Muscle layer of colon (tissue), 2 donors: Measurements from ENCODE around the gene SLC25A45.

Experiments used
- H3K27ac ChIP-seq: one replicate; pipeline ENCODE4 v1.7.0; 2013; ENCODE audit warnings: low read depth, mild to moderate bottlenecking, low read length, moderate library complexity
- H3K27me3 ChIP-seq, 2 donors: one replicate each; pipeline ENCODE4 v1.7.0; 2013; ENCODE audit warnings: low read length in 2 of 2, mild to moderate bottlenecking in 2 of 2; ENCODE audit not compliant: insufficient read depth in 2 of 2, control insufficient read depth in 1 of 2
- H3K36me3 ChIP-seq: one replicate; pipeline ENCODE4 v1.7.0; 2013; ENCODE audit warnings: mild to moderate bottlenecking, low read length; ENCODE audit not compliant: insufficient read depth
- H3K4me1 ChIP-seq: one replicate; pipeline ENCODE4 v1.7.0; 2013; ENCODE audit warnings: mild to moderate bottlenecking, low read length; ENCODE audit not compliant: insufficient read depth
- H3K4me3 ChIP-seq, 2 donors: one replicate each; pipeline ENCODE4 v1.7.0; 2013; ENCODE audit warnings: low read length in 2 of 2, low read depth in 1 of 2, mild to moderate bottlenecking in 1 of 2, moderate library complexity in 1 of 2
- H3K9ac ChIP-seq: one replicate; pipeline ENCODE4 v1.7.0; 2013; ENCODE audit warnings: low read length
- H3K9me3 ChIP-seq: one replicate; pipeline ENCODE4 v1.7.0; 2013; ENCODE audit warnings: mild to moderate bottlenecking, low read length
- donor health status: abdominal sarcoma.
- donor health status: Adenocarcinoma of cecum.

The SLC25A45 gene

DNA sequence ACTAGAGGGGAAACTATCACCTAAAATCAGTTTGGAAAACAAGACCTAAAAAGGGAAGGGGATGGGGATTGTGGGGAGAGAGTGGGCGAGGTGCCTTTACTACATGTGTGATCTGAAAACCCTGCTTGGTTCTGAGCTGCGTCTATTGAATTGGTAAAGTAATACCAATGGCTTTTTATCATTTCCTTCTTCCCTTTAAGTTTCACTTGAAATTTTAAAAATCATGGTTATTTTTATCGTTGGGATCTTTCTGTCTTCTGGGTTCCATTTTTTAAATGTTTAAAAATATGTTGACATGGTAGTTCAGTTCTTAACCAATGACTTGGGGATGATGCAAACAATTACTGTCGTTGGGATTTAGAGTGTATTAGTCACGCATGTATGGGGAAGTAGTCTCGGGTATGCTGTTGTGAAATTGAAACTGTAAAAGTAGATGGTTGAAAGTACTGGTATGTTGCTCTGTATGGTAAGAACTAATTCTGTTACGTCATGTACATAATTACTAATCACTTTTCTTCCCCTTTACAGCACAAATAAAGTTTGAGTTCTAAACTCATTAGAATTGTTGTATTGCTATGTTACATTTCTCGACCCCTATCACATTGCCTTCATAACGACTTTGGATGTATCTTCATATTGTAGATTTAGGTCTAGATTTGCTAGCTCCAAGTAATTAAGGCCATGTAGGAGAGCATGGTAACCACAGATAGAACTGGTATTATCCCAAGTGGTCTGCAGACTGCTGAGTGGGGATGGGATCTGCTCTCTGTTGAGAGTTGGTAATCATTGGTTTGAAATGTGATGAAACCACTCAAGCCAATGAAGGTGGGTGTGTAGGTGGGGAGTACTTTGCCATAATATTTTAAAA, 43.8 kb upstream of the SLC25A45 start:
- peaks cover 47% of the 10 kb centered on the region for H3K4me1 ChIP-seq
- no peaks in the 10 kb centered on the region for H3K9me3 ChIP-seq
- H3K27me3 ChIP-seq = no peaks in the 10 kb centered on the region
- H3K36me3 ChIP-seq = peaks cover 43% of the 10 kb centered on the region
- H3K9ac ChIP-seq = peak overlapping the region; percentile 100
- H3K4me3 ChIP-seq = peak overlapping the region; percentile 31 to 95
- H3K27ac ChIP-seq = peak overlapping the region; percentile 100

DNA sequence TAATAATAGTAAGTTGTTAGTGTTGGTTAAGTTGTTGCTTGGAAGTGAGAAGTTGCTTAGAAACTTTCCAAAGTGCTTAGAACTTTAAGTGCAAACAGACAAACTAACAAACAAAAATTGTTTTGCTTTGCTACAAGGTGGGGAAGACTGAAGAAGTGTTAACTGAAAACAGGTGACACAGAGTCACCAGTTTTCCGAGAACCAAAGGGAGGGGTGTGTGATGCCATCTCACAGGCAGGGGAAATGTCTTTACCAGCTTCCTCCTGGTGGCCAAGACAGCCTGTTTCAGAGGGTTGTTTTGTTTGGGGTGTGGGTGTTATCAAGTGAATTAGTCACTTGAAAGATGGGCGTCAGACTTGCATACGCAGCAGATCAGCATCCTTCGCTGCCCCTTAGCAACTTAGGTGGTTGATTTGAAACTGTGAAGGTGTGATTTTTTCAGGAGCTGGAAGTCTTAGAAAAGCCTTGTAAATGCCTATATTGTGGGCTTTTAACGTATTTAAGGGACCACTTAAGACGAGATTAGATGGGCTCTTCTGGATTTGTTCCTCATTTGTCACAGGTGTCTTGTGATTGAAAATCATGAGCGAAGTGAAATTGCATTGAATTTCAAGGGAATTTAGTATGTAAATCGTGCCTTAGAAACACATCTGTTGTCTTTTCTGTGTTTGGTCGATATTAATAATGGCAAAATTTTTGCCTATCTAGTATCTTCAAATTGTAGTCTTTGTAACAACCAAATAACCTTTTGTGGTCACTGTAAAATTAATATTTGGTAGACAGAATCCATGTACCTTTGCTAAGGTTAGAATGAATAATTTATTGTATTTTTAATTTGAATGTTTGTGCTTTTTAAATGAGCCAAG, 42.9 kb upstream of the SLC25A45 start:
- H3K27ac ChIP-seq = peak overlapping the region; percentile 100
- H3K9ac ChIP-seq = peak overlapping the region; percentile 100
- H3K27me3 ChIP-seq = no peaks in the 10 kb centered on the region
- H3K4me1 ChIP-seq = peaks cover 45% of the 10 kb centered on the region
- H3K36me3 ChIP-seq = peaks cover 36% of the 10 kb centered on the region
- H3K4me3 ChIP-seq = peak overlapping the region; percentile 31 to 95
- H3K9me3 ChIP-seq = no peaks in the 10 kb centered on the region

DNA sequence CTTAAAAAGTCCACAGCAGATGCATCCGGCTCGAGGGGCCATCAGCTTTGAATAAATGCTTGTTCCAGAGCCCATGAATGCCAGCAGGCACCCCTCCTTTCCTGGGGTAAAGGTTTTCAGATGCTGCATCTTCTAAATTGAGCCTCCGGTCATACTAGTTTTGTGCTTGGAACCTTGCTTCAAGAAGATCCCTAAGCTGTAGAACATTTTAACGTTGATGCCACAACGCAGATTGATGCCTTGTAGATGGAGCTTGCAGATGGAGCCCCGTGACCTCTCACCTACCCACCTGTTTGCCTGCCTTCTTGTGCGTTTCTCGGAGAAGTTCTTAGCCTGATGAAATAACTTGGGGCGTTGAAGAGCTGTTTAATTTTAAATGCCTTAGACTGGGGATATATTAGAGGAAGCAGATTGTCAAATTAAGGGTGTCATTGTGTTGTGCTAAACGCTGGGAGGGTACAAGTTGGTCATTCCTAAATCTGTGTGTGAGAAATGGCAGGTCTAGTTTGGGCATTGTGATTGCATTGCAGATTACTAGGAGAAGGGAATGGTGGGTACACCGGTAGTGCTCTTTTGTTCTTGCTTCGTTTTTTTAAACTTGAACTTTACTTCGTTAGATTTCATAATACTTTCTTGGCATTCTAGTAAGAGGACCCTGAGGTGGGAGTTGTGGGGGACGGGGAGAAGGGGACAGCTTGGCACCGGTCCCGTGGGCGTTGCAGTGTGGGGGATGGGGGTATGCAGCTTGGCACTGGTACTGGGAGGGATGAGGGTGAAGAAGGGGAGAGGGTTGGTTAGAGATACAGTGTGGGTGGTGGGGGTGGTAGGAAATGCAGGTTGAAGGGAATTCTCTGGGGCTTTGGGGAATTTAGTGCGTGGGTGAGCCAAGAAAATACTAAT, 42.0 kb upstream of the SLC25A45 start:
- Histone ChIP-seq H3K9me3 (no peaks in the 10 kb centered on the region), H3K9ac (peak overlapping the region; percentile 100), H3K27me3 (no peaks in the 10 kb centered on the region), H3K36me3 (peaks cover 36% of the 10 kb centered on the region), H3K4me1 (peaks cover 45% of the 10 kb centered on the region), H3K27ac (peak overlapping the region; percentile 100), H3K4me3 (peak overlapping the region; percentile 31 to 95)

DNA sequence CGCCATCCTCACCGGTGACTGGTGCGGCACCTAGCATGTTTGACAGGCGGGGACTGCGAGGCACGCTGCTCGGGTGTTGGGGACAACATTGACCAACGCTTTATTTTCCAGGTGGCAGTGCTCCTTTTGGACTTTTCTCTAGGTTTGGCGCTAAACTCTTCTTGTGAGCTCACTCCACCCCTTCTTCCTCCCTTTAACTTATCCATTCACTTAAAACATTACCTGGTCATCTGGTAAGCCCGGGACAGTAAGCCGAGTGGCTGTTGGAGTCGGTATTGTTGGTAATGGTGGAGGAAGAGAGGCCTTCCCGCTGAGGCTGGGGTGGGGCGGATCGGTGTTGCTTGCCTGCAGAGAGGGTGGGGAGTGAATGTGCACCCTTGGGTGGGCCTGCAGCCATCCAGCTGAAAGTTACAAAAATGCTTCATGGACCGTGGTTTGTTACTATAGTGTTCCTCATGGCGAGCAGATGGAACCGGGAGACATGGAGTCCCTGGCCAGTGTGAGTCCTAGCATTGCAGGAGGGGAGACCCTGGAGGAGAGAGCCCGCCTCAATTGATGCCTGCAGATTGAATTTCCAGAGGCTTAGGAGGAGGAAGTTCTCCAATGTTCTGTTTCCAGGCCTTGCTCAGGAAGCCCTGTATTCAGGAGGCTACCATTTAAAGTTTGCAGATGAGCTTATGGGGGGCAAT, 41.2 kb upstream of the SLC25A45 start:
- peaks cover 36% of the 10 kb centered on the region for H3K36me3 ChIP-seq
- peak overlapping the region; percentile 100 for H3K9ac ChIP-seq
- peak overlapping the region; percentile 100 for H3K27ac ChIP-seq
- no peaks in the 10 kb centered on the region for H3K27me3 ChIP-seq
- no peaks in the 10 kb centered on the region for H3K9me3 ChIP-seq
- H3K4me3 ChIP-seq = peak overlapping the region; percentile 31 to 95
- peaks cover 45% of the 10 kb centered on the region for H3K4me1 ChIP-seq

DNA sequence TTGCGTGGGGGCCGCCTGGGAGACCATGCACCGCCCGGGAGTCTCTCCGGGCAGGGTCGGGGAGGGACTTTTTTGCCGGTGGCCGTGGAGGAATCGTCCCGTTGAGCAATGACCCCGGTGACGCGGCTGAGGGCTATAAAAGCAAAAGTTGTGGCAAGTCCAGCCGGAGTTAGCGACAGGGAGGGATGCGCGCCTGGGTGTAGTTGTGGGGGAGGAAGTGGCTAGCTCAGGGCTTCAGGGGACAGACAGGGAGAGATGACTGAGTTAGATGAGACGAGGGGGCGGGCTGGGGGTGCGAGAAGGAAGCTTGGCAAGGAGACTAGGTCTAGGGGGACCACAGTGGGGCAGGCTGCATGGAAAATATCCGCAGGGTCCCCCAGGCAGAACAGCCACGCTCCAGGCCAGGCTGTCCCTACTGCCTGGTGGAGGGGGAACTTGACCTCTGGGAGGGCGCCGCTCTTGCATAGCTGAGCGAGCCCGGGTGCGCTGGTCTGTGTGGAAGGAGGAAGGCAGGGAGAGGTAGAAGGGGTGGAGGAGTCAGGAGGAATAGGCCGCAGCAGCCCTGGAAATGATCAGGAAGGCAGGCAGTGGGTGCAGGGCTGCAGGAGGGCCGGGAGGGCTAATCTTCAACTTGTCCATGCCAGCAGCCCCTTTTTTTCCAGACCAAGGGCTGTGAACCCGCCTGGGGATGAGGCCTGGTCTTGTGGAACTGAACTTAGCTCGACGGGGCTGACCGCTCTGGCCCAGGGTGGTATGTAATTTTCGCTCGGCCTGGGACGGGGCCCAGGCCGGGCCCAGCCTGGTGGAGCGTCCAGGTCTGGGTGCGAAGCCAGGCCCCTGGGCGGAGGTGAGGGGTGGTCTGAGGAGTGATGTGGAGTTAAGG, 40.4 kb upstream of the SLC25A45 start, which contains the start of gene NEAT1:
Gene NEAT1 (plus strand): TSS at position 166 of the 883 bp plus-strand sequence.
- H3K27me3 ChIP-seq = no peaks in the 10 kb centered on the region
- no peaks in the 10 kb centered on the region for H3K9me3 ChIP-seq
- peak within 1 kb of the TSS; percentile 100 for H3K9ac ChIP-seq
- peak within 1 kb of the TSS; percentile 100 for H3K27ac ChIP-seq
- peaks cover 33% of the 10 kb centered on the region for H3K36me3 ChIP-seq
- peaks cover 45% of the 10 kb centered on the region for H3K4me1 ChIP-seq
- H3K4me3 ChIP-seq = peak within 1 kb of the TSS; percentile 58 to 95

DNA sequence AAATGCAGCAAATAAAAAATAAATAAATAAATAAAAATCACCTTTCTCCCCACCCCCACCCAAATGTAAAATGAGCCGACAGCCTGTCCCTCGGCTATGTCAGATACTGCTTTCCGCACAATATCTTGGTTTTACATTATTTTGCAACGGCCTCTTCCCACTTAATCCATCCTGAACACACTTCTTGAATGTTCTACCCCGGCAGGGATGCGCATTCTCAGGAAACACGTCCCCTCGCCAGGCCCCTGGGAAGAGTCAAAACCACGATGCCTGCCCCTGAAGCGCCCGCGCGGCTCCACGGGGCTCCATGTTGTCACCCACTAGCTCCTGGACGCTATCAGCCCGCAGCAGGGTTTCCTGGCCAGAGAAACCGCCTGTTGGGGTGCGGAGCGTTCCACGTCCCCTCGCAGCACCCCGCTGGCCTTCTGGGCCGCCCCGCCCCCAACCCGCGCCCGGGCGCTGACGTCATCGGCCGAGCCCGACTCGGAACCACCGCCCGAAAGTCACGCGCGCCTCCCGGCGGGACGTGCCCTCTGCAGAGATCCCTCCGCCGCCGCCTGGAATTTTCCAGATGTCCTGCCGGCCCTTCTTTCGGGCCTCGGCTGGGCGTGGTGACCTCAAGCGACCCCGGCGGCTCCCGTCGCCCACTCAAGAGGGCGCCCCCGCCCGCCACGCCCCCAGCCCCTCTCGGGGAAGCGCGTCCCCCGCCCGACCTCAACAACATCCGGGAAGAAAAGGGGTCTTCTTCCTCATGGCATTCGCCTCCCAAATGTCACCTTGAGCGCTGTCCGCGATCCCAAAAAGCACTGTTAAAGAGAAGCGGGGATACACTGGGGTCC, 39.6 kb upstream of the SLC25A45 start:
- Histone ChIP-seq H3K27ac (peak overlapping the region; percentile 100), H3K36me3 (peaks cover 26% of the 10 kb centered on the region), H3K27me3 (no peaks in the 10 kb centered on the region), H3K4me3 (peak overlapping the region; percentile 58 to 95), H3K9me3 (no peaks in the 10 kb centered on the region), H3K4me1 (peaks cover 45% of the 10 kb centered on the region), H3K9ac (peak overlapping the region; percentile 100)

DNA sequence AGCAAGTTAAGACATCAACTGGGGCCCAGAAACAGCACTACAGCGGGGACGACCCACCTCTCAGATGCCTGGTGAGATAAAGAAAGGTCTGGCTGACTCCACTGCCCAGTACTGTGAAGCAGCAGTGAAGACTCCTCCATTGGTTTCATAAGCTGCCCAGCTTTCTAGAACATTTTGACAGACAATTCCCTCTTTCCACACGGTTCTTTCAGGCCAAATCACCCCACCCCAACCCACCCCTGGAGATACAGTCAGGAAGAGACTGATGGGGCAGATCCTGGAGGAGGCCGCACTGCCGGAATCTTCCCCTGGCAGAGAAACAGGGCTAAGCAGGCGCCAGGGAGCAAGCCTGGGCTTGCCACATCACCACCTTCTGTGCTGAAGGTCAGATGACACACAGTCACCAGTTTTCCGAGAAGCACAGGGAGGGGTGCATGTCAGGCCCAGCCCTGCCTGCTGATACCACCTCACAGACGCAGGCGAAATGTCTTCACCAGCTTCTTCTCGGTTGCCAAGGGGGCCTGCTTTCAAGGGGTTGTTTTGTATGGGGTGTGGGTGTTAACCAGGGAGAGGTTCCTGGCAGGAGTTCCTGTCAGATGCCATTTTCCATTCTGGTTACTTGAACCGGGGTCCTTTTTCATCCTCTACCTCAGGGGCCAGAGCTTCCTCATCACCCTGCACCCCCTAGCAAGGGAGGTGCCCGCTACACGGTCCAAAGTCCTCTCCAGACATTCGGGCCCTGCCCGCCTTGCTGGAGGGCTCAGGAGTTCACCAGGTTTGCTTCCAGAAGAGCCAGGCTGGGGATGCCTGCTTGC, 38.7 kb upstream of the SLC25A45 start:
- Histone ChIP-seq H3K4me3 (peak overlapping the region; percentile 58 to 72), H3K4me1 (peaks cover 47% of the 10 kb centered on the region), H3K36me3 (peaks cover 18% of the 10 kb centered on the region), H3K27ac (peak overlapping the region; percentile 100), H3K9ac (peak overlapping the region; percentile 100), H3K27me3 (no peaks in the 10 kb centered on the region), H3K9me3 (no peaks in the 10 kb centered on the region)

DNA sequence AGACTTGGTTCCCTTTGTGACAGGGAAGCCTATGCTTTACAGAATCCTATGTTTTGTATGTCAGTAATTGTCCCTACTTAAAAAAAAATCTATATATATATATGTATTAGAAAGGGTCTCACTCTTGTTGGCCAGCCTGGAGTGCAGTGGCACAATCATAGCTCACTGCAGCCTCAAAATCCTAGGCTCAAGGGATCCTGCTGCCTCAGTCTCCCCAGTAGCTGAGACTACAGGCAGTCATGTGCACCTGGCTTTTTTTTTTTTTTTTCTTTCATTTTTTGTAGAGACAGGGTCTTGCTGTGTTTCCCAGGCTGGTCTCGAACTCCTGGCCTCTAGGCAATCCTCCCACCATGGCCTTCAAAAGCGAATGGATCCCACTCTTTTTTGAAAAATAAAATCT, 38.1 kb upstream of the SLC25A45 start:
- H3K27me3 ChIP-seq = no peaks in the 10 kb centered on the region
- H3K4me1 ChIP-seq = peaks cover 52% of the 10 kb centered on the region
- peak overlapping the region in 1 of 2 donors; percentile 44 for H3K4me3 ChIP-seq

More for the DNA sequence above, 38.1 kb upstream of the SLC25A45 start:
- Histone ChIP-seq H3K27ac (peak overlapping the region; percentile 100), H3K9me3 (no peaks in the 10 kb centered on the region), H3K36me3 (peaks cover 11% of the 10 kb centered on the region), H3K9ac (peak overlapping the region; percentile 100)
